GM10266 (cell line): ENCODE data around the gene EIF4E.
"Not testable (repeated sequence)": the region's sequence is repeated elsewhere in the genome, so short reads cannot be mapped to it uniquely, and the experiment has no call there.

Source experiments
- DNase-seq: peaks from one replicate; pipeline ENCODE4 v3.0.0; 2012; ENCODE audit errors: extremely low spot score
- TF ChIP-seq, protein P1 (sequence below): IDR thresholded peaks from 2 replicates; pipeline ENCODE4 v1.5.1; 2012; ENCODE audit warnings: mild to moderate bottlenecking, low read depth; ENCODE audit not compliant: control insufficient read depth, insufficient read depth; ENCODE audit errors: missing control alignments

Gene EIF4E

DNA sequence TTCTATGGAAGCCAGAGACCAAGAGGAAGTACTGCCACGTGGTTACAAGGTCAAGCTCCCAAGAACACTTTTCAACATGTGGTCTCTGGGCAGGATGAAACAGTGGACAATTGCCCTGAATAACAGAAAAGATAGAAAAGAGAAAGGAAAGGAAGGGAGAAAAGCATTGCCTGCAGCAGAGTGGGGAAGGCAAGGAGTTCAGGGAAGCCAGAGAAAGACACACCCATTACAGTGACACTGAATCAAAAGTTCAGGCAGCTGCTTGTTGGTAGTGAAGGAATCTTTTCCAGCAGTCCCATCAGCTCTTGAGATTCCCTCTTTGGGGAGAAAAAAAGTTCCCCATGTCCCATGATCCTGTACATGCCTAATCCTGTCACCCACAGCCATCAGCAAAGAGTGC, 80.5 kb downstream of the EIF4E start:
- DNase-seq: no peak
- TF ChIP-seq, protein P1, sequence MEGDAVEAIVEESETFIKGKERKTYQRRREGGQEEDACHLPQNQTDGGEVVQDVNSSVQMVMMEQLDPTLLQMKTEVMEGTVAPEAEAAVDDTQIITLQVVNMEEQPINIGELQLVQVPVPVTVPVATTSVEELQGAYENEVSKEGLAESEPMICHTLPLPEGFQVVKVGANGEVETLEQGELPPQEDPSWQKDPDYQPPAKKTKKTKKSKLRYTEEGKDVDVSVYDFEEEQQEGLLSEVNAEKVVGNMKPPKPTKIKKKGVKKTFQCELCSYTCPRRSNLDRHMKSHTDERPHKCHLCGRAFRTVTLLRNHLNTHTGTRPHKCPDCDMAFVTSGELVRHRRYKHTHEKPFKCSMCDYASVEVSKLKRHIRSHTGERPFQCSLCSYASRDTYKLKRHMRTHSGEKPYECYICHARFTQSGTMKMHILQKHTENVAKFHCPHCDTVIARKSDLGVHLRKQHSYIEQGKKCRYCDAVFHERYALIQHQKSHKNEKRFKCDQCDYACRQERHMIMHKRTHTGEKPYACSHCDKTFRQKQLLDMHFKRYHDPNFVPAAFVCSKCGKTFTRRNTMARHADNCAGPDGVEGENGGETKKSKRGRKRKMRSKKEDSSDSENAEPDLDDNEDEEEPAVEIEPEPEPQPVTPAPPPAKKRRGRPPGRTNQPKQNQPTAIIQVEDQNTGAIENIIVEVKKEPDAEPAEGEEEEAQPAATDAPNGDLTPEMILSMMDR: no peak

DNA sequence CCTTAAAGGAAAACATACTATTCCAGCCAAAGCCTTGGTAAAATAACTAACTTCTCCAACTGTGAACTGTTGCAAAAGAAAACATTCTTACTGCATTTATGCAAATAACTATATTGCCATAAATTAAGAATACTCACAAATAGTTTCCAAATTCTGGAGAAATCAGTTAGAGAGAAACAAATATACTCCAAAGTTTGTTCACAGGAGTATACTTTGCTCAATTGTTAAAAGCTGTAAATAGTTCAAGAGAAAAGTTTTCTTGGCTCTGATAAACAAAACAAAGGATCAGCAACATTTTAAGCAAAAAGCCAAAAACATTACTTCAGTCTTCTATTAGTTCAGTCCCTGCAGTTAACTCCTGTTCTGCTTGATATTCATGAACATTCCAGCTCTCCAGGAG, 83.0 kb downstream of the EIF4E start:
- TF ChIP-seq, protein P1: no peak
- DNase-seq: no peak

DNA sequence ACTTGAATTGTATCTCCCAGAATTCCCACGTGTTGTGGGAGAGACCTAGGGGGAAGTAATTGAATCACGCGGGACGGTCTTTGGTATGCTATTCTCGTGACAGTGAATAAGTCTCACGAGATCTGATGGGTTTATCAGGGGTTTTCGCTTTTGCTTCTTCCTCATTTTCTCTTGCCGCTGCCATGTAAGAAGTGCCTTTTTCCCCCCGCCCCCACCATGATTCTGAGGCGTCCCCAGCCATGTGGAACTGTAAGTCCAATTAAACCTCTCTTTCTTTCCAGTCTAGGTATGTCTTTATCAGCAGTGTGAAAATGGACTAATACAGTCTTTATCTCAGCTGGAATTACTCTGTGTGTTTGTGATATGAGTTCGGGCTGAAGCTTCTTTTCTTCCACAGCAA, 86.0 kb downstream of the EIF4E start:
- DNase-seq: not testable (repeated sequence)

DNA sequence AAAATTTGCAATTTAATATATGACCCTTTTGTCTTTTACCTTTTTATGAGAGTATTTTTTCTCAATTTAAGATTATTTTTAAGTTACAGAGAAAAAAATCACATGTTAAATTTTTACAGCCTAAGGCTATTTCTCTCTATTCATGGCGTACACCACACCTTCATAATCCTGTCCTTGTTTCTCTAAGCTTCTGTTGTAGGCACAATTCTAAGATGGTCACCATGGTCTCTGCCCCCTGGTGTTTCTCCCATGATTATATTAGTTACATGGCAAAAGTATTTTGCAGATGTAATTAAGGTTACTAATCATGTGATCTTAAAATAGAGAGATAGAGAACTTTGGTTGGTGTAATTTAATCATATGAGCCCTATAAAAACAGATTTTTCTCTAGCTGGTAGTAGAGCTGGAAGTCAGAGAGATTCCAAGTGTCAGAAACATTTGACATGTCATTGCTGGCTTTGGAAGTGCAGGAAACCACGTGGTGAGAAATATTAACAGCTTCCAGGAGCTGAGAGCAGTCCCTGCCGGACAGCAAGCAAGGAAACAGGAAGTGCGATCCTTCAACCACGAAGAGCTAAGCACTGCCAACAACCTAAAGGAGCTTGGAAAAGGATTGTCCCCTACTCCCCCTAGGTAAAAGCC, 89.8 kb downstream of the EIF4E start:
- TF ChIP-seq, protein P1: no peak
- no peak for DNase-seq

DNA sequence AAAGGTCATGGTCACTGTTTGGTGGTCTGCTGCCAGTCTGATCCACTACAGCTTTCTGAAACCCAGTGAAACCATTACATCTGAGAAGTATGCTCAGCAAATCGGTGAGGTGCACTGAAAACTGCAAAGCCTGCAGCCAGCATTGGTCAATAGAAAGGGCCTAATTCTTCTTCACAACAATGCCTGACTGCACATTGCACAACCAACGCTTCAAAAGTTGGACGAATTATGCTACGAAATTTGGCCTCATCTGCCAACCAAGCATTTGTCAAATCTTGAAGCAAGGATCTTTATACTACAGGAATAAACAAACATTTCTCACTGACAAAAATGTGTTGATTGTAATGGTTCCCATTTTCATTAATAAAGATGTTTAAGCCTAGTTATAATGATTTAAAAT, 90.4 kb downstream of the EIF4E start:
- no peak for DNase-seq

DNA sequence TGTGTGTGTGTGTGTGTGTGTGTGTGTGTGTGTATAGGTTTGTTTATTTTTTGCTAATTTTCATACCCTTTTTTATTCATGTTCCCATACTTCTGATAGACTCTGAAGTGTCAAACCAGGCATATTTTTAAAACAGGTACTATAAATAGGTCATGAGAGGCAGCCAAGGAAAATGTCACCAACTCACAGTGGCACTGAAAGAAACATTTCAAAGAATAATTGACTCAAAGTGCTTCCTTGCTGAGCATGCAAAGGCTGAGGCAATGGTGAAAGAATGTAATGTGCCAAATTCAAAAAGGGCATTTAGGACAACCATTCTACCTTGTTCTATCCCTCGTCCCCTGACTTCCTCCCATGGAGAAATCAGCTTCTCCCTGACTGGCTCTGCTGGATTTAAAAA, 95.5 kb downstream of the EIF4E start:
- TF ChIP-seq, protein P1: no peak
- DNase-seq: no peak

More for the DNA sequence above, 90.4 kb downstream of the EIF4E start:
- TF ChIP-seq, protein P1: no peak

DNA sequence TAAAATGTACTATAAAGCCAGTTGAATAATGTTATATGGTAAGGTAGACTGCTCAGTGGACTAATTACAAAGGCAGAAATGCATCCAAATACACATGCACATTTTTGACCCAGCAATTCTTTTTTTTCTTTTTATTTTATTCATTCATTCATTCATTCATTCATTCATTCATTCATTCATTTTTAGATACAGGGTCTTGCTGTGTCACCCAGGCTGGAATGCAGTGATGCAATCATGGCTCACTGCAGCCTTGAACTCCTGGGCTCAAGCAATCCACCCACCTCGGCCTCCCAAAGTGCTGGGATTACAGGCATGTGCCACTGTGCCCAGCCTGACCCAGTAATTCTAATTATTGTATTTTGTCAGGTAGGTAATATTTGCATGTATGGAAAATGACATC, 97.9 kb downstream of the EIF4E start:
- not testable (repeated sequence) for DNase-seq
